Skin of body (tissue), 2 donors: ENCODE data around the gene C2orf49. TPM values are rescaled to one million over a fixed set of nuclear protein-coding genes. Genes with fewer than 3 reads are reported as not detected.

Source experiments
- DNase-seq: peaks from one replicate; lab custom pipeline; 2025; lab: John Stamatoyannopoulos, UW
- total RNA-seq: library from RNA; depleted of rRNA; stranded (reverse); fragments of >200 nt; gene quantifications from one replicate; pipeline ENCODE4 v1.2.3, GENCODE V29; 2014

C2orf49 gene
- total RNA-seq, 1 donor from 2014 or later: 14.4 TPM

- DNase-seq: no peak
Observed at GRCh38 chr2:105381101-105381668, 43.8 kb downstream of the C2orf49 start.

- no peak for DNase-seq
Observed at GRCh38 chr2:105382177-105382576, 44.8 kb downstream of the C2orf49 start.

GRCh38 chr2:105383432-105384166, 46.3 kb downstream of the C2orf49 start:
- no peak for DNase-seq

- no peak for DNase-seq
Observed at GRCh38 chr2:105384216-105384615, 46.9 kb downstream of the C2orf49 start.

GRCh38 chr2:105384861-105385260, 47.5 kb downstream of the C2orf49 start:
- no peak for DNase-seq

GRCh38 chr2:105385731-105386540, 48.6 kb downstream of the C2orf49 start:
- no peak for DNase-seq

GRCh38 chr2:105387225-105387624, 49.9 kb downstream of the C2orf49 start:
- no peak for DNase-seq

GRCh38 chr2:105388971-105389381, 51.6 kb downstream of the C2orf49 start:
- peak; percentile 85 for DNase-seq

GRCh38 chr2:105390454-105390853, 53.1 kb downstream of the C2orf49 start:
- no peak for DNase-seq

GRCh38 chr2:105391058-105391627, 53.8 kb downstream of the C2orf49 start:
- no peak for DNase-seq

- DNase-seq: no peak
Observed at GRCh38 chr2:105391763-105392662, 54.7 kb downstream of the C2orf49 start.

- peak; percentile 88 for DNase-seq
Observed at GRCh38 chr2:105393373-105394055, 56.2 kb downstream of the C2orf49 start.

GRCh38 chr2:105394951-105395611, 57.7 kb downstream of the C2orf49 start:
- no peak for DNase-seq

GRCh38 chr2:105395691-105396090, 58.4 kb downstream of the C2orf49 start:
- DNase-seq: no peak

- no peak for DNase-seq
Observed at GRCh38 chr2:105396254-105397024, 59.1 kb downstream of the C2orf49 start.

- DNase-seq: no peak
Observed at GRCh38 chr2:105397025-105397722, 59.8 kb downstream of the C2orf49 start.

GRCh38 chr2:105397953-105398335, 60.6 kb downstream of the C2orf49 start:
- DNase-seq: no peak
